ENCODE measurements around the gene SLIT1.

SLIT1 gene

DNA sequence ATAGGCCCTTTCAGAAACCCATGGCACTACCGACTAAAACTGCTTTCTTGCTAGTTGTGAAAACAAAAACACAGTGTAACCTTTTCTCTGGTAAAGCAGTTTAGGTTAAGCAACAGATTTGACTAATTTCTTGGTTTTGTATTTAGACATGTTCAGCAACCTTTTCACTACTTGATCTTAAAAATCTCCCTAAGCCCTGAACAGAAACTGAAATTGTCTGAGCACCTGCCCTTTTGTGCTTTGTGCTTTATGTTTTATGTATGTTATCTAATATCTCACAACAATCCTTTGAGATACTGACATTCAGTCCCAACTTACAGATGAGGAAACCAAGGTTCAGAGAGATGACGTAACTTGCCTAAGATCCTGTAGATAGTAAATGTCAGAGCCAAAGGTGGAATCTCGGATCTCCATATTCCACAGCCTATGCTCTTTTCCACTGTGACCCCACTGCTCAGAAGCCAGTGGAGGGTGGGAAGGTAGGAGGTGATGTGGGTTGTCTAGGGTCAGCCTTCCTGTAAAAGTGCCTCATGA is 207.1 kb downstream of the SLIT1 start:
- no peak overlapping the region for H3K4me3 ChIP-seq (ENCODE audit: low read length)
- TF ChIP-seq, protein P1, sequence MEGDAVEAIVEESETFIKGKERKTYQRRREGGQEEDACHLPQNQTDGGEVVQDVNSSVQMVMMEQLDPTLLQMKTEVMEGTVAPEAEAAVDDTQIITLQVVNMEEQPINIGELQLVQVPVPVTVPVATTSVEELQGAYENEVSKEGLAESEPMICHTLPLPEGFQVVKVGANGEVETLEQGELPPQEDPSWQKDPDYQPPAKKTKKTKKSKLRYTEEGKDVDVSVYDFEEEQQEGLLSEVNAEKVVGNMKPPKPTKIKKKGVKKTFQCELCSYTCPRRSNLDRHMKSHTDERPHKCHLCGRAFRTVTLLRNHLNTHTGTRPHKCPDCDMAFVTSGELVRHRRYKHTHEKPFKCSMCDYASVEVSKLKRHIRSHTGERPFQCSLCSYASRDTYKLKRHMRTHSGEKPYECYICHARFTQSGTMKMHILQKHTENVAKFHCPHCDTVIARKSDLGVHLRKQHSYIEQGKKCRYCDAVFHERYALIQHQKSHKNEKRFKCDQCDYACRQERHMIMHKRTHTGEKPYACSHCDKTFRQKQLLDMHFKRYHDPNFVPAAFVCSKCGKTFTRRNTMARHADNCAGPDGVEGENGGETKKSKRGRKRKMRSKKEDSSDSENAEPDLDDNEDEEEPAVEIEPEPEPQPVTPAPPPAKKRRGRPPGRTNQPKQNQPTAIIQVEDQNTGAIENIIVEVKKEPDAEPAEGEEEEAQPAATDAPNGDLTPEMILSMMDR (IDR thresholded peaks at IDR 0.05; ENCODE audit: insufficient read depth, low read depth, low read length, missing control alignments), result no peak
- DNase-seq (ENCODE audit: low read depth), result no peak

DNA sequence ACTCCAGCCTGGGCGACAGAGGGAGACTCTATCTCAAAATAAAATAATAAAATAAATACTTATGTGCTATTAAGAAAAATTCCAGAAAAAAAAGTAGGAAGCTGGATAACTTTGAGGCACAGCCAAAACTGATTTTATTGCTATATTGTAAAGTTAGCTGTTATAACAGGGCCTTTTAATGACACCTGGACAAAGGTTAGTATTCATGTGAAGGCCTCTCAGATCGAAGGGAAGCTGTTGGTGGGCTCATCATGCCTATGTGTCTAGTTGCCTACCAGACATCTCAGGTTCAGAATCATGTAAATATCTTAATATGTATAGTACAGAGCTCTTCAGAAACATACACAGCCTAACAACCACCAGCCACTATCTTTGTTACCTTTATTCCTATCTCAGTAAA is 210.6 kb downstream of the SLIT1 start:
- no peak for DNase-seq (ENCODE audit: low read depth)
- no peak overlapping the region for H3K4me3 ChIP-seq (ENCODE audit: low read length)
- TF ChIP-seq, protein P1 (IDR thresholded peaks at IDR 0.05; ENCODE audit: insufficient read depth, low read depth, low read length, missing control alignments), result no peak

DNA sequence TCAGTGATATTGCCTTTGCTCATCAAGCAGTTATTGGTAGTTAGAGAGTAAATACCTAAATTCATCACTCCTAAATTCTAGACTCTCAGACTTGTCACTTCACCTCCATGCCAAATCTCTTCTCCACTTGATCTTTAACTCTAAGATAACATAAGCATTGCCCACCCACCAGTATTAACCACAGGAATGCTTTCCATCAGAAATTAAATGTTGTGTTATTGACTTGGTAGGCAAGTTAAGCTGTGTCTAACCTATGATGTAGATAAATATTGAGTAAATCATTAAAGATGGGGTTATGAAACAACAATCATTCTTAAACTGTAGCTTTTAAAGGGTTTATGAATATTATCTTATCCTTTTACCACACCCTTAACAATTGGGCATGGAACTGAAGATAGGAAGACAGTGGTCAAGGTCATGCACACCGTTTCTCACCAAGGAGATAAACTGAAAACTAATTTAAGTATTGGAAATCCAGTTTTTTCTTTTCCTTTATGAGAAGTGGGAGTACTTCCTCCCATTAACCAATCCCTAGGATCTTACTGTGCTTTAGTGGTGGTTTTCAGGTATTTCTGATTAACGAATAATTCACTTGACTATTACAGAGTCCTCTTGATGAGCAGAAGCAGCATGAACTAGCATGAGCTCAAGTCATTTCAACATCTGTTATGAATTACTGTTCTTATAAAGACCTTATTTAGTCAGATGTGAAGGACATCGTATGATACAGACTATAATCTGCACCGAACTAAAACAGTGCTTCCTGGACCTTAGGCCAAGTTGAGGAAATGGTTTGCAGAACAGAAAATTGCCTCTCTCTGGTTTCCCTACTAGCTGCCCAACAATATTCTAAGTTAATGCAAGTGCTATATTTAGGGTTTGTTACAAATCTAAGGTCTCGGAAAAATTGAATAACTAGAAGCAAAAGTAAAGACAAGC is 211.7 kb downstream of the SLIT1 start:
- H3K4me3 ChIP-seq (ENCODE audit: low read length), result no peak overlapping the region
- DNase-seq (ENCODE audit: low read depth), result no peak
- TF ChIP-seq, protein P1 (IDR thresholded peaks at IDR 0.05; ENCODE audit: insufficient read depth, low read depth, low read length, missing control alignments), result no peak

DNA sequence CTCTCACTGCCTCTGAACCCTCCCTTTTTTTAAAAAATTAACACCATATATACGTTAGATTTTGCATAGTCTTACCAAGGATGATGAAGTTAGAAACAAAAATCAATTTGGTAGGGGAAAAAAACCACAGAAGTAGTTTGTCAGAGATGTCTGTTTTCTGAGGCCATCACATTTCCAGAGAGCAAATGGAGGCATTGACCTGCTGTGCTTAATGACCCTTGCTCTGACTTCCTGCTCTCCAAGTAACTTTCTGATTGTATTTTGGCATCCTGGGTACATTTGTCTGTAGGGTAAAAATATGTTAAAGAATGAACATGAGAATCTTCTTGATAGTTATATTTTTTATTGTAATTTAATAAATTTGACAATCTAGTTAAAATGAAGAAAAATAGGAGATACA is 213.5 kb downstream of the SLIT1 start:
- TF ChIP-seq, protein P1 (IDR thresholded peaks at IDR 0.05; ENCODE audit: insufficient read depth, low read depth, low read length, missing control alignments), result no peak
- DNase-seq (ENCODE audit: low read depth), result no peak
- no peak overlapping the region for H3K4me3 ChIP-seq (ENCODE audit: low read length)

DNA sequence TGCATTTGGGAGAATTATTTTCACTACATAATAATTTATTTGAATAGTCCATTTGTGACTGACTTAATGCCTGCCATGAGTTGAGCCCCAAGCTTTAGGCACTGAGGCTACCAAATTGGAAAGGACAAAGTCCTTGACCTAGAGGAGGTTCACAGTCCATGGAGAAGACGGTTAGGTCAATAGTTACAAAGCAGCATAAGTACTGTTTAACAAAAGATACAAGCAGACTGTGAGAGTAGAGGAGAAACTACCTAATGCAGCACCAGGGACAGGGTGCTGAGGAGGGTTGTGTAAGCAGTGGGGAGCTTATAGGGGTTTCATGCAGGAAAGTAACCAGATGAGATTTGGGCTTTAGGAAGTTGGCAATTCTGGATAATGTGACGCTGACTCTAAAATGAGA is 214.4 kb downstream of the SLIT1 start:
- TF ChIP-seq, protein P1 (IDR thresholded peaks at IDR 0.05; ENCODE audit: insufficient read depth, low read depth, low read length, missing control alignments), result no peak
- H3K4me3 ChIP-seq (ENCODE audit: low read length), result no peak overlapping the region
- DNase-seq (ENCODE audit: low read depth), result no peak

DNA sequence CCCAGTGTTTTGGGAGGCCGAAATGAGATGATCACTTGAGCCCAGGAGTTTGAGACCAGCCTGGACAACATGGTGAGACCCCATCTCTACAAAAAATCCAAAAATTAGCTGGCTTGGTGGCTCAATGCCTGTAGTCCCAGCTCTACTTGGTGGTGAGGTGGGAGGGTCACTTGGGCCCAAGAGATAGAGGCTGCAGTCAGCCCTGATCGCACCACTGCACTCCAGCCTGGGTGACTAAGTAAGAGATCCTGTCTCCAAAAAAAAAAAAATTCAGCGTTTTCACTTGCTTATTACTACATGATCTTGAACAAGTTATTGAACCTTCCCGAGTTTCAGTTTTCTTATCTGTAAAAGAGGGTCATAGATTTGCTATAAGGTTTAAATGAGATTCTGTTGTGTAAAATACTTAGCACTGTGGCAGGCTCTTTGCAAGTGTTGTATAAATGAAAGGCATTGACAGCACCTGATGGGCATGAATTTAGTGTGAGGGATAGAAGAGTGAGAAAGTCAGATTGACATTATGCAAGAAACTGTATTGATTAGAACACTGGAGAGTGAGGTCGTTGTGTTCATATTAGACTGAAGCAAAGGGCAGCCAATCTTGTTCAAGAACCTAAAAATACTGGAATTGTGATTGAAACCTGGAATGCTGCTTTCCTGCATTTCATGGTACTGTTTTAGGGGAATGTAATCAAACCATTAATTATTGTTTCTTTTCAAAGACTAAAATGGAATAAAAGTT is 216.9 kb downstream of the SLIT1 start:
- TF ChIP-seq, protein P1 (IDR thresholded peaks at IDR 0.05; ENCODE audit: insufficient read depth, low read depth, low read length, missing control alignments), result no peak
- DNase-seq (ENCODE audit: low read depth), result no peak
- no peak overlapping the region for H3K4me3 ChIP-seq (ENCODE audit: low read length)

Data from epithelial cell of esophagus (primary cell).